Cardiac septum (tissue), 1 donor: ENCODE data around the gene TSHR. TPM values are rescaled to one million over a fixed set of nuclear protein-coding genes. Genes with fewer than 3 reads are reported as not detected.
"Not testable (repeated sequence)": the region's sequence is repeated elsewhere in the genome, so short reads cannot be mapped to it uniquely, and the experiment has no call there.

ENCODE experiments used
- DNase-seq: peaks from one replicate; pipeline ENCODE4 v3.0.0-alpha.2; 2020; ENCODE audit warnings: low spot score
- intact Hi-C: fragments of 100-400 bp; cut with DNase I; formaldehyde crosslinking; loops from one replicate; pipeline ENCODE4 v1.14.0; 2022
- total RNA-seq: library from RNA; stranded (reverse); fragmentation: NEBNext Ultra II Directional; extraction: Animal tissue kit (Norgen Biotek cat#: 25700); gene quantifications from one replicate; pipeline ENCODE4 v1.2.1, GENCODE V29; 2021
- donor health status: DM: no; HTN: no; CAD: no.

TSHR gene
- total RNA-seq, 1 donor from 2014 or later = not detected

GRCh38 chr14:81051547-81051946 lies 96.1 kb downstream of the TSHR start:
- intact Hi-C loops = no loop called here
- DNase-seq = no peak

- intact Hi-C loops, DNase-seq: not testable (repeated sequence)
These were observed 98.6 kb downstream of the TSHR start for GRCh38 chr14:81054057-81054456.

GRCh38 chr14:81055971-81056370 lies 100.5 kb downstream of the TSHR start:
- intact Hi-C loops = no loop called here
- DNase-seq = no peak

- no peak for DNase-seq
- intact Hi-C loops = no loop called here
These were observed 107.0 kb downstream of the TSHR start for GRCh38 chr14:81062380-81062779.

GRCh38 chr14:81062816-81063215 lies 107.4 kb downstream of the TSHR start:
- intact Hi-C loops = no loop called here
- no peak for DNase-seq

GRCh38 chr14:81066672-81067071 lies 111.3 kb downstream of the TSHR start:
- intact Hi-C loops = no loop called here
- no peak for DNase-seq

- DNase-seq = no peak
- intact Hi-C loops = no loop called here
These were observed 111.7 kb downstream of the TSHR start for GRCh38 chr14:81067156-81067555.

- intact Hi-C loops = no loop called here
These were observed 112.9 kb downstream of the TSHR start for GRCh38 chr14:81068176-81068782.

GRCh38 chr14:81070511-81070910 lies 115.1 kb downstream of the TSHR start:
- intact Hi-C loops = no loop called here
- no peak for DNase-seq

More at GRCh38 chr14:81068176-81068782, 112.9 kb downstream of the TSHR start:
- no peak for DNase-seq

- DNase-seq = no peak
- intact Hi-C loops = no loop called here
These were observed 130.2 kb downstream of the TSHR start for GRCh38 chr14:81085596-81085995.

- intact Hi-C loops = no loop called here
- DNase-seq = no peak
These were observed 131.8 kb downstream of the TSHR start for GRCh38 chr14:81087230-81087629.

- DNase-seq = no peak
- intact Hi-C loops = no loop called here
These were observed 135.7 kb downstream of the TSHR start for GRCh38 chr14:81091139-81091538.

- intact Hi-C loops = no loop called here
- no peak for DNase-seq
These were observed 136.2 kb downstream of the TSHR start for GRCh38 chr14:81091660-81092059.

GRCh38 chr14:81093651-81094050 lies 138.2 kb downstream of the TSHR start:
- intact Hi-C loops = no loop called here
- DNase-seq = no peak

GRCh38 chr14:81095539-81095938 lies 140.1 kb downstream of the TSHR start:
- intact Hi-C loops = no loop called here
- DNase-seq = no peak

- DNase-seq = no peak
- intact Hi-C loops = no loop called here
These were observed 141.2 kb downstream of the TSHR start for GRCh38 chr14:81096656-81097055.

GRCh38 chr14:81102217-81102616 lies 146.8 kb downstream of the TSHR start:
- DNase-seq = no peak
- intact Hi-C loops = no loop called here

- intact Hi-C loops = no loop called here
- DNase-seq = no peak
These were observed 148.0 kb downstream of the TSHR start for GRCh38 chr14:81103443-81103842.

GRCh38 chr14:81105378-81105777 lies 150.0 kb downstream of the TSHR start:
- intact Hi-C loops = no loop called here

GRCh38 chr14:81105961-81106360 lies 150.5 kb downstream of the TSHR start:
- DNase-seq = no peak
- intact Hi-C loops = no loop called here

More at GRCh38 chr14:81105378-81105777, 150.0 kb downstream of the TSHR start:
- DNase-seq = no peak

- intact Hi-C loops = no loop called here
- DNase-seq = no peak
These were observed 154.8 kb downstream of the TSHR start for GRCh38 chr14:81110186-81110585.

GRCh38 chr14:81113176-81113575 lies 157.8 kb downstream of the TSHR start:
- intact Hi-C loops = no loop called here
- DNase-seq = no peak
